NCI-H2196 (cell line): Measurements from ENCODE around the gene LSG1.
A peak's percentile ranks its signal among the peaks of the same experiment; 100 is the strongest.
"Not testable (repeated sequence)": the region's sequence is repeated elsewhere in the genome, so short reads cannot be mapped to it uniquely, and the experiment has no call there.

Experiments
- DNase-seq: peaks from one replicate; lab custom pipeline; 2025; ENCODE audit not compliant: unreplicated experiment; lab: John Stamatoyannopoulos, UW

Gene LSG1

DNA sequence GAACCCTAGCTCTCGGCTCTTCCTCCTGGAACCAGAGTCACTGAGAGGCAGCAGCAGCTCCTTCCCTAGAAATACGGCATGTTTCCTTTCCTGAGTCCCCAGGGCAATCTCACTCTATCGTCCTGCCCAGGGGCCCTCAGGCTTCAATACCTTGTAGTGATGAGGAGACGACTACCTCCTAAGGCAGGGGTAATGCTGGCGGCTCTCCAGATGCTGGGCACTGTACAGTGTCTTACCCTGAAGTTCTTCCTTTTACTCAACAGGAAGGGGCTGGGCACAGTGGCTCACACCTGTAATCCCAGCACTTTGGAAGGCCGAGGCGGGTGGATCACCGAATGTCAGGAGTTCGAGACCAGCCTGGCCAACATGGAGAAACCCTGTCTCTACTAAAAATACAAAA, 52.2 kb downstream of the LSG1 start:
- DNase-seq: no peak

GRCh38 chr3:194618858-194619608, 53.0 kb downstream of the LSG1 start:
- DNase-seq: no peak

GRCh38 chr3:194617827-194618226, 54.2 kb downstream of the LSG1 start:
- DNase-seq: peak; percentile 38

- DNase-seq: no peak
Measured at GRCh38 chr3:194617143-194617671, 54.8 kb downstream of the LSG1 start.

DNA sequence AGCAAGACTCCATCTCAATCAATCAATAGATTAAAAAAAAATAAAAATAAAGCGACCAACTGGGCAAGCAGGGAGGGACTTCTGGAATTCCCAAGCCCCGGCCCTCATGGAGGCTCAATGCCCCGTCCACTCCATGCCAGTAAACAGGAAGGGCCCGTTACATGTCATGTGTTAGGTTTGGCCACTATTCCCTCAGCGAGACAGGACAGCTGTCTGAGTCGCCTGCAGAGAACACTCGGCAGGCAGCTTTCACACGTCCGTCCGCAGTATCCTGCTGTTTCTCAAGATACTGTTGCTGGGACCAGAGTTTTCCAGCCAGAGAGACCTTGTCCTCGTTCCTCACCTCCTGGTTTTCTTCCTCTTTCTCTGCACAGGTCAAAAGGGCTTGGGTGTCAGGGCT, 56.8 kb downstream of the LSG1 start:
- no peak for DNase-seq

- no peak for DNase-seq
Measured at GRCh38 chr3:194612221-194612620, 59.8 kb downstream of the LSG1 start.

- DNase-seq: no peak
Measured at GRCh38 chr3:194610689-194611088, 61.3 kb downstream of the LSG1 start.

DNA sequence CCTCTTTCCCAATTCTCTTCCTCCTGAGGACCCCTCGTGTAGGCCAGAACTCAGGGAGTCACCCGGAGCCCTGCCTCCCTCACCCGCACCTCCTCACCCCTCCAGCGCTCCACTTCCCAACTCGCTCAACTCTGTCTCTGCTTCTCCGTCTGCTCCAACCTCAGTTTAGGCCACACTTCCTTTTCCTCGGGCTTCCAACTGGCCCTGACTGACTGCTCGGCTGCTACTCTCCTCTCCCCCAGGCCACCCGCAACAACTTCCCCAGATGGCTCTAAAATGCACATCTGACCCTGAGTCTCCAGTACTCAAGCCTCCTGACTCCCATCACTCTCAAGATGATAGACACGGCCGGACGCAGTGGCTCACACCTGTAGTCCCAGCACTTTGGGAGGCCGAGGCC, 62.4 kb downstream of the LSG1 start:
- no peak for DNase-seq

DNA sequence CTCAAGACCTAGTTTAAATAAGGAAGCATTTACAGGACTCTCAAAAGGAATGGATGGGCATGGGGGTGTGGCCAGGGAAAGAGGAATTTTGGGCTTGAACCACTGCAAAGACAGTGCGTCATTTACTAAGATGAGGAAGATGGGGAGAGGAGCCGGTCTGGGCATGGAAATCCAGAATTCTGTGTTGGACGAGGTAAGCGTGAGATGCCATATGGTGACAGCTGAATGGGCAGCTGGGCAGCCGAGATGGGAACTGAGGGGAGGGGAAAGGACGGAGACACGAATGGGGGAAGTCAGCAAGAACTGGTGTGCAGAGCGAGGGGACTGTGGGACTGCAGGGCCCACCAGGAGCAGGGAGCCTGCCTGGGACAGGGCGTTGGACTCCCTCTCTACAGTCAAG, 63.0 kb downstream of the LSG1 start:
- no peak for DNase-seq

DNA sequence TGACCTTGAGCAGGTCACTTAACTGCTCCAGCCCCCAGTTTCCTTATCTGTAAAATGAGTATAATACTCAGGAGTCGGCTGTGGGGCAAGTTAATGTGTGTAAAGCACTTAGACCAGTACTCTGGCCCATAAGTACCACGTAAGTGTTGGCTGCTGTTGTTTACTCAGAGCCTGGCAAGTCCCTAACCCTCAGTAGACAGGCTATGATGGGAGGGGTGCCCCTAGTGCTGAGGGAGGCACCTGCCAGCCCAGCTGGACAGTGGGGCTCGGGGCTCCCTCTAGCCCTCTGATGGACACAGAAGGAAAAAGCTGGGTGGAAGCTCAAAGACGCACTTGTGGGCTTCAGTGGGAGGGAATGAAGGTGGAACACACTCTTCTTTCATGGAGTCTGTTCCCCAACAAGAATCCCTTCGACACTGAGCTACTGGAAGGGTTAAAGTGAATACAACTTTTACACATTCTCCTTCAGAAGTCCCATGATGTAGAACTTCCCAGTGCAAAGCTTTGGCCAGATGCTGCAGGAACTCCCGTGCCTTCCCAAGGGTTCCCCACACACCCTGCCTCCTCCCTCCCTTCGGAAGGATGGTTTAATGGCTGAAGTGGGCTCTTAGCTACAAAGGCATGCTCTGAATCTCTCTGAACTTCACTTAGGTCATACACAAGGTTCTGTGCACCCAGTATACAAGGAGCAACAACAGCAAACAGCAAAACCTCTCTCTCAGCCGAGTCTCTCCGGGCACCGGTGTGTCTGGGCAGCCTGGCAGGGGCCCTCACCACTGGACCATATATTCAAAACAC, 64.2 kb downstream of the LSG1 start:
- no peak for DNase-seq

DNA sequence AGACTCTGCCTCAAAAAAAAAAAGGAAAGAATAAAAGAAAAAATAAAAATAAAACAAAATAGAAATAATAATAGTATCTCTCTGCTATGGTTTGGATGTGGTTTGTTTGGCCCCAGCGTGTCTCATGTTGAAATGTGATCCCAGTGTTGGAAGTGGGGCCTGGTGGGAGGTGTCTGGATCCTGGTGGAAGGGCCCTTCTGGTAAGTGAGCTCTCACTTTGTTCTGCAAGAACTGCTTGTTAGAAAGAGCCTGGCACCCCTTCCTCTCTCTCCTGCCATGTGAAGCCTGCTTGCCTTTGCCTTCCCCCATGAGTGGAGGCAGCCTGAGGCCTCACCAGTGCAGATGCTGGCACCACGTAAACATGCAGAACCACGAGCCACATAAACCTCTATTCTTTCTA, 65.0 kb downstream of the LSG1 start:
- no peak for DNase-seq

DNA sequence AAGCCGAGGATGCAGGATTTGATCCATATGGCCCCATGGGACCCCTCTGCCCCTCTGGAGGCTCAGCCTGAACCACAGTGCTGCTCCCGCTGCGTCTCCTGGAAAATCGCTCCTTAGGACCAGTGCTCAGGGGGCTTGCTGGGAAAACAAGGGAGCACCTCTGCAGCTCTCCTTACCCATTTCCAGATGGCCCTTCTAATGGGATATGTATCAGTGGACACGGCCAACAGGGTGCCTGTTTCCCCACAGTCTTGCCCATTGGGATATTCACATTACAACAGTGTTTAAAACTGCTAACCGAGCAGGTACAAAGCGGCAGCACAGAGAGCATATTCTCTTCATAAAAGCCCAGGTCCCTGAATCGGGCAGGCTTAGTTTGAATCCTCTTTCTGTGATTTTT, 65.8 kb downstream of the LSG1 start:
- no peak for DNase-seq

DNA sequence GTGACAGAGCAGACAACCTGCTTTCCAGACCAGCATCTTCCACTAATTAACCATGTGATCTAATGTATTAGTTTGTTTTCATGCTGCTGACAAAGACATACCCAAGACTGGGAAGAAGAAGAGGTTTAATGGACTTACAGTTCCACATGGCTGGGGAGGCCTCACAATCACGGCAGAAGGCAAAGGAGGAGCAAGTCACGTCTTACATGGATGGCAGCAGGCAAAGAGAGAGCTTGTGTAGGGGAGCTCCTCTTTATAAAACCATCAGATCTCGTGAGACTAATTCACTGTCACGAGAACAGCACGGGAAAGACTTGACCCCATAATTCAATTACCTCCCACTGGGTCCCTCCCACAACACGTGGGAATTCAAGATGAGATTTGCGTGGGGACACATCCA, 66.7 kb downstream of the LSG1 start:
- DNase-seq: not testable (repeated sequence)

- DNase-seq: no peak
Measured at GRCh38 chr3:194604837-194605236, 67.2 kb downstream of the LSG1 start.

- DNase-seq: no peak
Measured at GRCh38 chr3:194604126-194604525, 67.9 kb downstream of the LSG1 start.

GRCh38 chr3:194602669-194603171, 69.3 kb downstream of the LSG1 start:
- no peak for DNase-seq

DNA sequence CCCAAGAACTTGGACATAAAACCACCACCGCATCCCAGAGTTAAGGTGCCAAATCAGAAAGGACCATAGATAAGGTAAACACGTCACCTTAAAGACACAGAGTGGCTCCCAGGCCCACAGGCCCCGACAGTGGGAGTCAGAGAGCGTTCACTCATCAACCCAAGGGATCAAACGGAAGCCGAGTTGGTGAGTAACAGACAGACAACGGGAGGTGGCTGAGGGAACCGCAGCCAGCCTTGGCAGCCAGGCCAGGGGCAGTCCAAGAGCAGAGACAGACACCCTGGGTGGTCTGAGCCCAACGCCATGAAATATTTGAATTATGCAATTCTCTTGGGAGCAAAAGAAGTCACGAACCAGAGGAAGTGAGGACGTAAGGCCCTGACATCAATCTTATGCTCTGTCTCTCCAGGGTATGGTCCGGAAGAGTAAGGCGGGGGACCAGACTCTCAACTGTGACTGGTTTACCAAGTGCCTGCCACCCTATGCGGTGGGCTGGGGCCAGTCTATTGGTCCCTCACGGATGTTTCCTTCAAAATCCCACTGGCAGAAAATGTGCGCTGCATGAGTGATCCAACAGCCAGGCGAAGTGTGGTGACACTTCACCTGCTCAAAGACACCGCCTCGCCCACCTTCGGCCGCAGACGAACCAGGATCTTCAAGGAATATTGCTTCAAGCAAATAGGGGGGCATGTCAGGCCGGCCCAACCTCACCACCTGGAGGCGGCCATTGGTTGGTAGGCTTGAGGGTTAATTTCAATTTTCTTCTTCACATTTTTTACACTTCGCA, 73.0 kb downstream of the LSG1 start:
- no peak for DNase-seq

- DNase-seq: no peak
Measured at GRCh38 chr3:194596906-194597305, 75.1 kb downstream of the LSG1 start.

GRCh38 chr3:194592798-194593752, 78.9 kb downstream of the LSG1 start:
- DNase-seq: peak; percentile 82
